Right lobe of liver (tissue), 6 donors: ENCODE measurements around the gene PPFIBP1. TPM values are rescaled to one million over a fixed set of nuclear protein-coding genes. Genes with fewer than 3 reads are reported as not detected.

Experiments used
- ATAC-seq, 4 donors: fragments of 200-7000 bp; cut with Tn5 transposase; one replicate each; pipeline ENCODE4 v1.9.1; 2020; ENCODE audit warnings: mild to moderate bottlenecking in 4 of 4, moderate library complexity in 4 of 4
- DNase-seq, 3 donors: peaks; one replicate each; pipeline ENCODE4 v3.0.0-alpha.2; 2020
- H3K27ac ChIP-seq, 3 donors: fragments of 200-600 bp; one replicate each; pipeline ENCODE4 v1.8.0; 2022
- H3K27me3 ChIP-seq, 2 donors: fragments of 200-600 bp; one replicate each; pipeline ENCODE4 v1.8.0; 2022
- H3K36me3 ChIP-seq, 4 donors: fragments of 200-600 bp; sonication (generic) in 1 of 4; one replicate each; pipeline versions ENCODE4 v1.5.1 to v1.8.0; 2017 to 2022; ENCODE audit warnings: control low read depth in 1 of 4
- H3K4me1 ChIP-seq, 4 donors: fragments of 200-600 bp; sonication (generic) in 1 of 4; one replicate each; pipeline versions ENCODE4 v1.5.1 to v1.8.0; 2017 to 2022; ENCODE audit warnings: control low read depth in 1 of 4
- H3K4me3 ChIP-seq, 3 donors: fragments of 200-600 bp; one replicate each; pipeline ENCODE4 v1.8.0; 2022
- H3K9me3 ChIP-seq, 4 donors: fragments of 200-600 bp; sonication (generic) in 1 of 4; one replicate each; pipeline versions ENCODE4 v1.5.1 to v1.8.0; 2017 to 2022; ENCODE audit warnings: control low read depth in 1 of 4
- POLR2A ChIP-seq: fragments of 450-650 bp; IDR thresholded peaks from one replicate; pipeline ENCODE4 v1.6.1; 2017; ENCODE audit warnings: antibody characterized with exemption, mild to moderate bottlenecking
- WGBS: methylation state at CpG from one replicate; pipeline ENCODE4 v1.1.6; 2018; ENCODE audit warnings: low coverage, low lambda C conversion rate; ENCODE audit not compliant: insufficient coverage; ENCODE audit errors: missing lambda C conversion rate; 5-methylcytosine and 5-hydroxymethylcytosine counted together
- intact Hi-C, 2 donors: fragments of 100-400 bp; cut with DNase I; formaldehyde crosslinking; loops; one replicate each; pipeline versions ENCODE4 v1.11.2 to v1.14.1; 2022
- total RNA-seq, 6 experiments: library from RNA; depleted of rRNA in 2 of 6; stranded (reverse); fragments of >200 nt in 2 of 6; fragmentation: NEBNext Ultra II Directional in 3 of 6; extraction: Animal tissue kit (Norgen Biotek cat#: 25700) in 3 of 6; gene quantifications; one replicate each; pipeline versions ENCODE4 v1.1.0 to v1.2.4, GENCODE V29; 2016 to 2023
- TF ChIP-seq, protein P1 (sequence below), 4 donors: fragments of 200-600 bp in 3 of 4; fragments of 450-650 bp in 1 of 4; IDR thresholded peaks; one replicate each; pipeline versions ENCODE4 v1.5.1 to v1.8.0; 2016 to 2022; ENCODE audit warnings: antibody characterized with exemption in 4 of 4, mild to moderate bottlenecking in 2 of 4
- donor health status: DM: no; HTN: yes; CAD: no.
- donor health status: DM: no; HTN: no; CAD: no.
- donor health status: DM: no; HTN: no; CAD: no.
- donor health status: DM: no; HTN: yes; CAD: no.
- donor health status: DM: no; HTN: yes; CAD: no.

The PPFIBP1 gene
- total RNA-seq, 6 experiments from 2014 or later = 24.1 to 53.9 (median 35.8) TPM

GRCh38 chr12:27545665-27546064 lies 21.7 kb downstream of the PPFIBP1 start:
- H3K36me3 ChIP-seq = no peaks in the 10 kb centered on the region
- WGBS = 62% methylated on average over 8 of the region's 9 CpGs
- ATAC-seq (no peak), DNase-seq (no peak)
- intact Hi-C loops = no loop called here
- no peaks in the 10 kb centered on the region for H3K27me3 ChIP-seq
- TF ChIP-seq, protein P1, sequence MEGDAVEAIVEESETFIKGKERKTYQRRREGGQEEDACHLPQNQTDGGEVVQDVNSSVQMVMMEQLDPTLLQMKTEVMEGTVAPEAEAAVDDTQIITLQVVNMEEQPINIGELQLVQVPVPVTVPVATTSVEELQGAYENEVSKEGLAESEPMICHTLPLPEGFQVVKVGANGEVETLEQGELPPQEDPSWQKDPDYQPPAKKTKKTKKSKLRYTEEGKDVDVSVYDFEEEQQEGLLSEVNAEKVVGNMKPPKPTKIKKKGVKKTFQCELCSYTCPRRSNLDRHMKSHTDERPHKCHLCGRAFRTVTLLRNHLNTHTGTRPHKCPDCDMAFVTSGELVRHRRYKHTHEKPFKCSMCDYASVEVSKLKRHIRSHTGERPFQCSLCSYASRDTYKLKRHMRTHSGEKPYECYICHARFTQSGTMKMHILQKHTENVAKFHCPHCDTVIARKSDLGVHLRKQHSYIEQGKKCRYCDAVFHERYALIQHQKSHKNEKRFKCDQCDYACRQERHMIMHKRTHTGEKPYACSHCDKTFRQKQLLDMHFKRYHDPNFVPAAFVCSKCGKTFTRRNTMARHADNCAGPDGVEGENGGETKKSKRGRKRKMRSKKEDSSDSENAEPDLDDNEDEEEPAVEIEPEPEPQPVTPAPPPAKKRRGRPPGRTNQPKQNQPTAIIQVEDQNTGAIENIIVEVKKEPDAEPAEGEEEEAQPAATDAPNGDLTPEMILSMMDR (IDR thresholded peaks at IDR 0.05) = no peak
- TF ChIP-seq POLR2A = no peak
- no peak overlapping the region for H3K27ac ChIP-seq
- peaks cover 0 to 63% (median 26%) of the 10 kb centered on the region in 4 donors for H3K4me1 ChIP-seq
- no peaks in the 10 kb centered on the region for H3K9me3 ChIP-seq
- H3K4me3 ChIP-seq = no peak overlapping the region

GRCh38 chr12:27547592-27547991 lies 23.6 kb downstream of the PPFIBP1 start:
- TF ChIP-seq, protein P1 (IDR thresholded peaks at IDR 0.05) = no peak
- TF ChIP-seq POLR2A = no peak
- Histone ChIP-seq H3K9me3 (no peaks in the 10 kb centered on the region), H3K27ac (peak overlapping the region in 1 of 3 donors; percentile 75), H3K4me1 (peaks cover 0 to 72% (median 27%) of the 10 kb centered on the region in 4 donors), H3K4me3 (no peak overlapping the region), H3K36me3 (no peaks in the 10 kb centered on the region), H3K27me3 (no peaks in the 10 kb centered on the region)
- ATAC-seq (no peak), DNase-seq (no peak)
- WGBS = 75% methylated on average over 4 of the region's 5 CpGs
- intact Hi-C loops = no loop called here

GRCh38 chr12:27548301-27549199 lies 24.5 kb downstream of the PPFIBP1 start:
- Histone ChIP-seq H3K9me3 (no peaks in the 10 kb centered on the region), H3K4me1 (peaks cover 0 to 68% (median 25%) of the 10 kb centered on the region in 4 donors), H3K27me3 (no peaks in the 10 kb centered on the region), H3K4me3 (no peak overlapping the region), H3K36me3 (no peaks in the 10 kb centered on the region), H3K27ac (peak overlapping the region; percentile 27 to 75 (median 66))
- ATAC-seq (peak; percentile 3 to 59 (median 46)), DNase-seq (no peak)
- intact Hi-C loops = no loop called here
- TF ChIP-seq, protein P1 (IDR thresholded peaks at IDR 0.05) = no peak
- TF ChIP-seq POLR2A = no peak
- 28% methylated on average over 8 of the region's 8 CpGs for WGBS

GRCh38 chr12:27549236-27549800 lies 25.3 kb downstream of the PPFIBP1 start:
- peak overlapping the region; percentile 27 to 75 (median 66) for H3K27ac ChIP-seq
- peak overlapping the region in 1 of 3 donors; percentile 15 for H3K4me3 ChIP-seq
- intact Hi-C loops = no loop called here
- H3K4me1 ChIP-seq = peaks cover 0 to 62% (median 25%) of the 10 kb centered on the region in 4 donors
- DNase-seq = no peak
- no peaks in the 10 kb centered on the region for H3K27me3 ChIP-seq
- peak; percentile 26 to 65 (median 45) for ATAC-seq
- WGBS = 3% methylated on average over 8 of the region's 8 CpGs
- no peaks in the 10 kb centered on the region for H3K9me3 ChIP-seq
- no peaks in the 10 kb centered on the region for H3K36me3 ChIP-seq
- TF ChIP-seq, protein P1 (IDR thresholded peaks at IDR 0.05) = no peak
- no peak for TF ChIP-seq POLR2A
